ENCODE data around the gene KLB.
"Not testable (repeated sequence)": the region's sequence is repeated elsewhere in the genome, so short reads cannot be mapped to it uniquely, and the experiment has no call there.

KLB gene

DNA sequence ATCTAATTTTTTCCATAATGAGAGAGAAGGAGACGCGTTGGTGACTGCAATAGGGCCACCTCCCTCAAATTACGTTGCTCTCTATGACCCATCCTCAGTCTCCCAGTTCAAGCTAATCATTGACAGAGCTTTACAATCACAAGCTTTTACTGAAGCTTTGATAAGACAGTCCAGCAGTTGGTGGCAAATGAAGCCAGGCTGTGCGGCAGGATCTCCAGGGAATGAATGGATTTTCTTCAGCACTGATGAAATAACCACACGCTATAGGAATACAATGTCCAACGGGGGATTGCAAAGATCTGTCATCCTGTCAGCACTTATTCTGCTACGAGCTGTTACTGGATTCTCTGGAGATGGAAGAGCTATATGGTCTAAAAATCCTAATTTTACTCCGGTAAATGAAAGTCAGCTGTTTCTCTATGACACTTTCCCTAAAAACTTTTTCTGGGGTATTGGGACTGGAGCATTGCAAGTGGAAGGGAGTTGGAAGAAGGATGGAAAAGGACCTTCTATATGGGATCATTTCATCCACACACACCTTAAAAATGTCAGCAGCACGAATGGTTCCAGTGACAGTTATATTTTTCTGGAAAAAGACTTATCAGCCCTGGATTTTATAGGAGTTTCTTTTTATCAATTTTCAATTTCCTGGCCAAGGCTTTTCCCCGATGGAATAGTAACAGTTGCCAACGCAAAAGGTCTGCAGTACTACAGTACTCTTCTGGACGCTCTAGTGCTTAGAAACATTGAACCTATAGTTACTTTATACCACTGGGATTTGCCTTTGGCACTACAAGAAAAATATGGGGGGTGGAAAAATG, at the start of gene KLB:
Gene KLB, plus strand, starts transcription at position 168 of the 821 bp plus-strand sequence. Its CDS starts 20 bp downstream, at position 188.
- DNase-seq, result no peak

DNA sequence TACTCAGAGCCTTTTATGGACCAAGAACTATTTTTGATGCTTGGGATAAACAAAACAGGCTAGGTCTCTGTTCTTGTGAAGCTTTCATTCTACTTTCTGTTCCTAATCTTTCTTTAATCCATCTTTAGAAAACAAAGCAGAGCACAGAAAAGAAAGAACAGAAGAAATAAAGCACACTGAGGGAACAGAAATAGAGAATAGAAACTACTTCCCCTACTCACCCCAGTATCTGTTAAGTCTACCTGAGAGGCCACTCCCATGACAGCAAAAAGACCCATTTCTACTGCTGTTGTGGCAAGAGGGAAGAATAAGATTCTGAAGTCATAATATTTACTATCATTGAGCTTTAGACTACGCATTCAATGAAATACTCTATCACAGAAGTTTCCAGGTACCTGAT, 49.7 kb upstream of the KLB start:
- DNase-seq, result no peak

DNA sequence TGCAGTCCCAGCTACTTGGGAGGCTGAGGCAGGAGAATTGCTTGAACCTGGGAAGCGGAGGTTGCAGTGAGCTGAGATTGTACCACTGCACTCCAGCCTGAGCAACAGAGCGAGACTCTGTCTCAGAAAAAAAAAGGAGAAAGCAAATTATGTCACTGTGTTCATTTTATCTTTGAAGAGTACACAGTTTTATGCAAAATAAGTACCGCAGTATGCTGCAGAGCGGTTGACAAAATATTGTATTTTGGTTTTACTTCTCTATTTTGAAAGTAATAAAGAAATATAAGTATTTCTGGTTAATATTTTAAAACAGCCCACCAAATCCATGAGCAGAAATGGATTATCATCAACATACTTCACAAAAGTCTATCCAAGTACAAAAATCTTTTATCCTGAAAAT, 46.1 kb upstream of the KLB start:
- not testable (repeated sequence) for DNase-seq

- no peak for DNase-seq
Observed at GRCh38 chr4:39362827-39363226, 43.9 kb upstream of the KLB start.

DNA sequence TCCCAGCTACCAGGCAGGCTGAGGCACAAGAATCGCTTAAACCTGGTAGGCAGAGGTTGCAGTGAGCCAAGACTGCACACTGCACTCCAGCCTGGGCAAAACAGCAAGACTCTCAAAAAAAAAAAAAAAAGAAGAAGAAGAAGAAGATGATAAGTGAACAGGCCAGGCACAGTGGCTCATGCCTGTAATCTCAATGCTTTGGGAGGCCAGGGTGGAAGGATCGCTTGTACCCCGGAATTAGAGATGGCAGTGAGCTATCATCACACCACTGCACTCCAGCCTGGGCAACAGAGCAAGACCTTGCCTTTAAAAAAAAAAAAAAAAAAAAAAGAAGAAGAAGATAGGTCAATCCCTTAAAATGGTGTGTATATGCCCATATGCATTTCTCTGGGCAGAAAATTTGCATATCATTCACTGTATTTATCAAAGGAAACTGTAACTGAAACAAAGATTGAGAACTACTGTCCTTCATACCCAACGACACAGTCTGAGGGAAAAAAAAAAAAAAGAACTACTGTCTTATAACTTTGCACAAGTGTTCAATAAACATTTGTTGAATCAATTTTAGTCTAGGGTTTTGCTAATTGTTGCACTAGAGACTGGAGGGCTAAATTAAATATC, 42.8 kb upstream of the KLB start:
- DNase-seq, result no peak

- no peak for DNase-seq
Observed at GRCh38 chr4:39365360-39365759, 41.4 kb upstream of the KLB start.

- DNase-seq, result peak; percentile 36
Observed at GRCh38 chr4:39365830-39366771, 40.6 kb upstream of the KLB start, which contains the start of gene RFC1. RFC1 (minus strand) TSS chr4:39366362; CDS start chr4:39366241, 121 bp downstream.

- DNase-seq, result no peak
Observed at GRCh38 chr4:39367166-39367565, 39.6 kb upstream of the KLB start.

DNA sequence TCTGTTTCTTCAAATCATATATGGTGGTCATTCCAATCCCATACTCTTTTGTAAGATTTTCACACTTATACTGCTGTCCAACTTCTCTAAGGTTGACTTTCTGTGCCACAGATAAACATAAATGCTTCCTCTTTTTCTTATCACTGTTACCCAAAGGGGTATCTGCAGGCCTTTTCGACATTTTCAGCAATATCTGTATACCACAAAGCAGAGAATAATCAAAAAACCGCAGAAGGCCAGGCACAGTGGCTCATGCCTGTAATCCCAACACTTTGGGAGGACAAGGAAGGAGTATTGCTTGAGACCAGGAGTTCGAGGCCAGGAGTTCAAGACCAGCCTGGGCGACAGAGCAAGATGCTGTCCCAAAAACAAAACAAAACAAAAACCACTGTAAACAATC, 37.4 kb upstream of the KLB start:
- DNase-seq, result no peak

GRCh38 chr4:39371209-39371608, 35.5 kb upstream of the KLB start:
- DNase-seq, result not testable (repeated sequence)

DNA sequence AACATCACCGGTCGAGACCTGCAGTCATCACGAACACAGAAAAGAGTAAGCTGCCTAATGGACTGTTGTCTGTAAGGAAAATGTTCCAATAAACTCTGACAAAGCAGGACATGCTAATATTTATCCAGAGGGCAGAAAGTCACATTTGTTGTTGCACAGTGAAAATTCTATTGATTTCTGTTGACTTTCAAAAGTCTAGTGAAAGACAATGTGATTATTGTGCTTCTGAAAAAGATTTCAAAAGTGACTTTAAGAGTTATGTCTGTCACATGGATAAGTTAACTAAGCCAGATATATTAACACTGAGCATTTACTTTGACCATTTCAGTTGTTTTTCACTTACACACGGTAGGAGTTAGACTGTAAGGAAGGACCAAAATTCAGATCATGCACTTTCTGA, 31.3 kb upstream of the KLB start:
- no peak for DNase-seq

DNA sequence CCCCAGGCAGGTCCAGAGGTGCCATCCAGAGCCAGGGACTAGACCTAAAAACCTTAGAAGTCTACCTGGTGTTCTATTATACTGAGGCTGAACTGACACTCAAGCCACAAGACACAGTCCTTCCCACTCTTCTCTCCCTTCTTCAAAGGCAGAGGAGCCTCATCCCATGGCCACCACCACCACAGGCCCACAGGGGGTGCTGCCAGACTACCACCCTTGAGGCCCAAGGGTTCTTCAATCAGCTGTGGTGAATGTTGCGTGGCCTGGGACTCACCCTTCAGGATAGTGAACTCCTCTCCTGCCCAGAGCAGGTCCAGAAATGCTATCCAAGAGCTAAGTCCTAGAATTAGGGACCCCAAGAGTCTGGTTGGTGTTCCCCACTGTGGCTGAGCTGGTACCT, 23.0 kb upstream of the KLB start:
- DNase-seq, result no peak

- DNase-seq, result no peak
Observed at GRCh38 chr4:39384563-39384962, 22.2 kb upstream of the KLB start.

DNA sequence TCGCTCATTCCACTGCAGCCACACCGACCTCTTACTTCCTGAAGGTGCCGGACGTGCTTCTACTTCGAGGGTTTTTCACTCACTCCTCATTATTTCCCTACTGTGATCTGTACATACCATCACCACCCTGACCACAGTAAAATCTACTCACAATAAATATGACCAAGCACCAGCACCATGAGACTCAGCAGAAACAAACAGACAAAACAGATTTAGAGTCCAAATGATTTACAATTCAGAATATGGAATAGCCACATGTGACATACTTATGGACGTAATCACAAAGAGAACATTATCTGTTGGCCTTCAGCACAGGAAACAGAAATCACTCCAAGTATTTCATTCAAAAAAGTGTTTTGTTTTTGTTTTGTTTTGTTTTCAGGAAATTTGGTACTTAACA, 16.1 kb upstream of the KLB start:
- DNase-seq, result no peak

DNA sequence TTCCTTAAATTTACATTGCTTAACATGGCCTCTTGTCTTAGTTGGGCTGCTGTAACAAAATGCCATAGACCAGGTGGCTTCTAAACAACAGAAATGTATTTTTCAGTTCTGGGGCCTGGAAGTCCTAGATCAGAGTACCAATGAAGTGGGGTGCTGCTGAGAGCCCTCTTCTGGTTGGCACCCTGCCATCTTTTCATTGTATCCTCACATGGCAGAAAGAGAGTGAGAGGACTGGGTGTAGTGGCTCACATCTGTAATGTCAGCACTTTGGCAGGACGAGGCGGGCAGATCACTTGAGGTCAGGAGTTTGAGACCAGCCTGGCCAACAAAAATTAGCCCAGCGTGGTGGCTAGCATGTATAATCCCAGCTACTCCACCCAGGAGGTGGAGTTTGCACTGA, 12.0 kb upstream of the KLB start:
- DNase-seq, result no peak

GRCh38 chr4:39401640-39402039, 5.1 kb upstream of the KLB start:
- not testable (repeated sequence) for DNase-seq

- no peak for DNase-seq
Observed at GRCh38 chr4:39407584-39407885, 805 bp downstream of the KLB start.

DNA sequence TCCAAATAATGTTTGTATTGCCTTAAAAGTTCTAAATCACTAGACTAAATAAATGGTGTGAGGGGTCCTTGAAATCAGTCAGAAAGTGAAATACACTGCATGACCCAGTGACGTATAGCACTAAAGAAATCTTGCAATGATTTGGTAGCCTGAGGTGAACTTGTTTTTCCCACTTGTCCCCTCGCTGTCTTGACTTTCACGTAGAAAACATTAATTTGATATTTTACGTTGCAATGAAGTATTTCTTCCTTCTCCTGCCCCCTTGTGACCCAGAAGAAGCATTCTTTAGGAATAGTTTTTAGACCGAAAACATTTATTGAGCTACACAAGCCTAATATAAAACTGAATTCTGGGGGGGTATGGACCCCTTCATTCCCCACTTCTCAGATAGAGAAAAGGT, 3.7 kb downstream of the KLB start:
- DNase-seq, result no peak

DNA sequence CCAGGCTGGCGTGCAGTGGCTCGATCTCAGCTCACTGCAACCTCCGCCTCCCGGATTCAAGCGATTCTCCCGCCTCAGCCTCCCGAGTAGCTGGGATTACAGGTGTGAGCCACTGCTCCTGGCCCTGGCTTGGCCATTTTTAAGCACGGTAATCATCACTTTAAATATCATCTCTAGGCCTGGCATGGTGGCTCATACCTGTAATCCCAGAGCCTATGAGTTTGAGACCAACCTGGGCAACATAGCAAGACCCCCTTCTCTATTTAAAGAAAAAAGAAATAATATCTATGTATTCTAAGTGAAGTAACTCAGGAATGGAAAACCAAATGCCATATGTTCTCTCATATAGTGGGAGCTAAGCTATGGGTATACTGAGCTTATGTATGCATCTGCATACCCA, 4.8 kb downstream of the KLB start:
- not testable (repeated sequence) for DNase-seq

DNA sequence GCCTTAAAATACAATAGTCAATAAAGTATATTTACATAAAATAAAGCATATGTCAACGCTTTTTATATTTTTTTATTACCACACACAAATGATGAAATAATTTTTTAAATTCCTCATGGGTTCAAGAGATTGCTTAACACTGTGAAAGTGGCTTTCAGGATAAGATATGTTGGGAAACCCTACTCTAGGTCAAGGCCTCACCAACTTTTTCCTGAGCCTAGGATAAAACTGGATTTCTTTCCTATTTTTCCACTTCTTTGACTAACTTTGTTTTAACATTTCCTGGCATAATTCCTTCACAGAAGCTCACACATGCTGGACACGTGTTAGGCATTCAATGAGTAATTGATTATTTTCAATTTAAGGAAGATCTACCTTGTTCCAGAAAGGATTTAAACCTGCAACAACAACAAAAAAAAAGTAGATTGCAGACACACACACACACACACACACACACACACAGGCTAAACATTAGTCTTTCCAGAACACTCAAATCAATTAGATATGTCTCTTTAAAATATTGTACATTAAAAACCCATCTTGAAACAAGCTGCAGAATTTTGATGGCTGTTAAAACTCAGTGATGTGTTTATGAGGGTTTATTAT, 9.1 kb downstream of the KLB start:
- DNase-seq, result no peak

DNA sequence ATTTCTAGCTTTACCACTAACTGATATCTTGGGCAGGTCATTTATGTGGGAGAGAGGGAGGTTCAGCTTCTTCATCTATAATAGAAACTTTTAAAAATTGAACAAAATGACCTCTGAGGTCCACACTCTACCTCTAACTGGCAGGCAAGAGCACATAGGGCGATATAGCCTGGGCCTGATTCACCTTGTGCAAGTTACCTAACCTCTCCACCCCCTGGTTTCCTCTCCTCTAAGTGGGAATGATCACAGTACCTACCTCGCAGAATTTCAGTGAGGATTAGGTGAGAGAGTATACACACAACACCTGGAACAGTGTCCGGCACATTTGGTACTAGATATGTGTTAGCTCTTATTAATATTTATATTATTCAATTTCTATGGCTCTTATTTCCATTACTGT, 15.5 kb downstream of the KLB start:
- DNase-seq, result no peak

- DNase-seq, result not testable (repeated sequence)
Observed at GRCh38 chr4:39425297-39425696, 18.6 kb downstream of the KLB start.

GRCh38 chr4:39426728-39427127, 20.0 kb downstream of the KLB start:
- DNase-seq, result no peak
